Tibial nerve (tissue), 4 donors: ENCODE data around the gene ZDHHC16. TPM values are rescaled to one million over a fixed set of nuclear protein-coding genes. Genes with fewer than 3 reads are reported as not detected.
A peak's percentile ranks its signal among the peaks of the same experiment; 100 is the strongest.

Source experiments
- DNase-seq, 2 donors: peaks; one replicate each; pipeline ENCODE4 v3.0.0-alpha.2; 2019; ENCODE audit warnings: low spot score in 2 of 2
- H3K27ac ChIP-seq, 4 donors: fragments of 200-600 bp; sonication (generic) in 3 of 4; one replicate each; pipeline ENCODE4 v1.5.1; 2017 to 2019; ENCODE audit warnings: mild to moderate bottlenecking in 1 of 4
- H3K27me3 ChIP-seq, 2 donors: fragments of 200-600 bp; sonication (generic) in 1 of 2; one replicate each; pipeline versions ENCODE4 v1.5.1 to v1.6.0; 2017 to 2019
- H3K36me3 ChIP-seq, 3 donors: fragments of 200-600 bp; sonication (generic); one replicate each; pipeline ENCODE4 v1.5.1; 2018 to 2019
- H3K4me1 ChIP-seq, 4 donors: fragments of 200-600 bp; sonication (generic) in 3 of 4; one replicate each; pipeline ENCODE4 v1.5.1; 2017 to 2019
- H3K4me3 ChIP-seq, 4 donors: fragments of 200-600 bp; sonication (generic) in 3 of 4; one replicate each; pipeline ENCODE4 v1.5.1; 2017 to 2019; ENCODE audit warnings: mild to moderate bottlenecking in 1 of 4, moderate library complexity in 1 of 4
- H3K9me3 ChIP-seq, 4 donors: fragments of 200-600 bp; sonication (generic) in 3 of 4; one replicate each; pipeline ENCODE4 v1.5.1; 2017 to 2019
- EP300 ChIP-seq, 2 donors: sonication (generic); formaldehyde crosslinking; IDR thresholded peaks; one replicate each; pipeline ENCODE4 v1.6.1; 2017; ENCODE audit warnings: antibody characterized with exemption in 2 of 2, mild to moderate bottlenecking in 1 of 2
- POLR2A ChIP-seq, 2 donors: fragments of 450-650 bp; IDR thresholded peaks; one replicate each; pipeline ENCODE4 v1.6.1; 2017; ENCODE audit warnings: antibody characterized with exemption in 2 of 2, mild to moderate bottlenecking in 2 of 2, moderate library complexity in 2 of 2
- WGBS, 2 donors: methylation state at CpG; one replicate each; pipeline ENCODE4 v1.1.5; 2018; 5-methylcytosine and 5-hydroxymethylcytosine counted together
- total RNA-seq, 4 donors: library from RNA; depleted of rRNA; stranded (reverse); fragments of >200 nt; gene quantifications; one replicate each; pipeline ENCODE4 v1.1.0, GENCODE V29; 2016
- TF ChIP-seq, protein P1 (sequence below), 5 experiments: fragments of 200-600 bp in 3 of 5; fragments of 450-650 bp in 2 of 5; sonication (generic) in 3 of 5; IDR thresholded peaks; one replicate each; pipeline ENCODE4 v1.5.1; 2016 to 2019; ENCODE audit warnings: antibody characterized with exemption in 5 of 5, mild to moderate bottlenecking in 3 of 5, moderate library complexity in 2 of 5

ZDHHC16 gene
- total RNA-seq, 4 donors from 2014 or later: 26.4 to 50.4 (median 36.0) TPM

DNA sequence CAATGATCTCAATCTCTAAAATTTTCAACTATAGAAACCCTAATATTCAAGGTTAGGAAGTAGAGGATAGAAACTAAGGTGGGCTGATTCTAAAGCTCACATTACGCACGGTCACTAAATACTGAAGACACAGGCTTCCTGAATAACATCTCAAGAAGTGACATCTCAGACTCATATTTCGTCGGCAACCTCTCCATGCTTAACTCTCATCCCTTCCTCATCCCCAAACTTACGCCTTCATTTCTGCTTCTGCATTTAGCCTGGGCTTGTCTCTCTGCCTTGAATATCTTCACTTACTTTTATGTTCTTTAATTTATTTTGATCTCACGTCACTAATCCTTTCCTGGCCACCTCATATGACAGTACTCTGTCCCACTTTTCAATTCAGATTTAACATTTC is 10.8 kb upstream of the ZDHHC16 start:
- Histone ChIP-seq H3K27me3 (no peaks in the 10 kb centered on the region), H3K27ac (no peak overlapping the region), H3K4me1 (no peaks in the 10 kb centered on the region), H3K9me3 (no peaks in the 10 kb centered on the region), H3K36me3 (peaks cover 0 to 91% (median 19%) of the 10 kb centered on the region in 3 donors), H3K4me3 (no peak overlapping the region)
- 93 to 96% methylated on average over 6 of the region's 6 CpGs for WGBS, 2 donors
- DNase-seq: no peak
- TF ChIP-seq POLR2A (IDR thresholded peaks at IDR 0.05) (no peak), EP300 (IDR thresholded peaks at IDR 0.05) (no peak)
- TF ChIP-seq, protein P1, sequence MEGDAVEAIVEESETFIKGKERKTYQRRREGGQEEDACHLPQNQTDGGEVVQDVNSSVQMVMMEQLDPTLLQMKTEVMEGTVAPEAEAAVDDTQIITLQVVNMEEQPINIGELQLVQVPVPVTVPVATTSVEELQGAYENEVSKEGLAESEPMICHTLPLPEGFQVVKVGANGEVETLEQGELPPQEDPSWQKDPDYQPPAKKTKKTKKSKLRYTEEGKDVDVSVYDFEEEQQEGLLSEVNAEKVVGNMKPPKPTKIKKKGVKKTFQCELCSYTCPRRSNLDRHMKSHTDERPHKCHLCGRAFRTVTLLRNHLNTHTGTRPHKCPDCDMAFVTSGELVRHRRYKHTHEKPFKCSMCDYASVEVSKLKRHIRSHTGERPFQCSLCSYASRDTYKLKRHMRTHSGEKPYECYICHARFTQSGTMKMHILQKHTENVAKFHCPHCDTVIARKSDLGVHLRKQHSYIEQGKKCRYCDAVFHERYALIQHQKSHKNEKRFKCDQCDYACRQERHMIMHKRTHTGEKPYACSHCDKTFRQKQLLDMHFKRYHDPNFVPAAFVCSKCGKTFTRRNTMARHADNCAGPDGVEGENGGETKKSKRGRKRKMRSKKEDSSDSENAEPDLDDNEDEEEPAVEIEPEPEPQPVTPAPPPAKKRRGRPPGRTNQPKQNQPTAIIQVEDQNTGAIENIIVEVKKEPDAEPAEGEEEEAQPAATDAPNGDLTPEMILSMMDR (IDR thresholded peaks at IDR 0.05): no peak

- Histone ChIP-seq H3K9me3 (no peaks in the 10 kb centered on the region), H3K4me1 (peaks cover 0 to 25% (median 12%) of the 10 kb centered on the region in 4 donors), H3K27me3 (no peaks in the 10 kb centered on the region), H3K4me3 (no peak overlapping the region), H3K36me3 (peaks cover 0 to 49% (median 0%) of the 10 kb centered on the region in 3 donors), H3K27ac (no peak overlapping the region)
- DNase-seq: no peak
- WGBS, 2 donors: 87 to 94% methylated on average over 1 of the region's 1 CpG
- TF ChIP-seq, protein P1 (IDR thresholded peaks at IDR 0.05): no peak
- no peak for TF ChIP-seq POLR2A (IDR thresholded peaks at IDR 0.05)
- no peak for TF ChIP-seq EP300 (IDR thresholded peaks at IDR 0.05)
Observed at GRCh38 chr10:97442277-97442676, 3.7 kb upstream of the ZDHHC16 start.

DNA sequence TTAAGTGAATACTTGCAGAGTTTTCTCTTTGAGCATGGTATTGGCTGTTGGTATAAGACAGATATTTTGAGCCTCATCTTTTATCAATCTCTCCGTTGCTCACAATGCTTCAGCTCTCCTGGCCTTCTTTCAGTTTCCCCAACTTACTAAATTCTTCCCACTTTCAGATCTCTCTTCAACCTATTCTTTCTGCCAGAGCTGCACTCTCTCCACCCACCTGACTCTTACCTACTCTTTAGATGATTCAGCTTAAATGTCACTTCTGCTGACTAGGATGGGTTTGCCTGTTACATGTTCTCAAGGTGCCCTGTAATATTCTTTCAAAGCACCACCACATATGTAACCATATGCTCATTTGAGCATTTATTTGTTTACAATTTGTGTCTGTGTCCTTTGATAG is 1.8 kb upstream of the ZDHHC16 start:
- Histone ChIP-seq H3K4me1 (peaks cover 0 to 45% (median 21%) of the 10 kb centered on the region in 4 donors), H3K36me3 (peaks cover 0 to 30% (median 0%) of the 10 kb centered on the region in 3 donors), H3K9me3 (no peaks in the 10 kb centered on the region), H3K4me3 (no peak overlapping the region), H3K27ac (no peak overlapping the region), H3K27me3 (no peaks in the 10 kb centered on the region)
- DNase-seq: no peak
- whole genome bisulfite sequencing, 2 donors: 93 to 95% methylated on average over 1 of the region's 1 CpG
- TF ChIP-seq POLR2A (IDR thresholded peaks at IDR 0.05) (no peak), EP300 (IDR thresholded peaks at IDR 0.05) (no peak)
- TF ChIP-seq, protein P1 (IDR thresholded peaks at IDR 0.05): no peak

DNA sequence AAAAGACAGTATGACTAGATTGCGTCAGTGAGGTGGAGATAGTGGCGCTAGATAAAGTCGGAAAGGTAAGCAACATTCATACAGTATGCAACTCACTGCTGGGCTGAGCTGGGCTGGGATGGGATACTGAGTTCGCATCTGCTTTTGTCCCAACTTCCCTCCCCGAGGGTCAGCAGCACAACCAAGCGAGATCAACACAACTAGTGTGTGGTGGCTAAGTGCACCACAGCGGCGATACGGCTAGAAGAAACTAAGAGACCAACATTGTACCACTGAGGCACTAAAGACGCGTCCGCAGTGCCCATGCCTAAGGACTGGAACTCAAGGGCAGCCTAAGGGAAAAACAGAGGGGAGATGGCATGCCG is 636 bp upstream of the ZDHHC16 start:
- peak overlapping the region in 2 of 4 donors; percentile 32 to 76 for H3K27ac ChIP-seq
- no peaks in the 10 kb centered on the region for H3K27me3 ChIP-seq
- no peaks in the 10 kb centered on the region for H3K9me3 ChIP-seq
- no peak for TF ChIP-seq EP300 (IDR thresholded peaks at IDR 0.05)
- TF ChIP-seq, protein P1 (IDR thresholded peaks at IDR 0.05): no peak
- no peak for TF ChIP-seq POLR2A (IDR thresholded peaks at IDR 0.05)
- H3K4me3 ChIP-seq: peak overlapping the region; percentile 83 to 94 (median 90)
- H3K4me1 ChIP-seq: peaks cover 0 to 52% (median 21%) of the 10 kb centered on the region in 4 donors
- WGBS, 2 donors: 1 to 2% methylated on average over 13 of the region's 13 CpGs
- H3K36me3 ChIP-seq: peaks cover 0 to 19% (median 0%) of the 10 kb centered on the region in 3 donors
- no peak for DNase-seq

DNA sequence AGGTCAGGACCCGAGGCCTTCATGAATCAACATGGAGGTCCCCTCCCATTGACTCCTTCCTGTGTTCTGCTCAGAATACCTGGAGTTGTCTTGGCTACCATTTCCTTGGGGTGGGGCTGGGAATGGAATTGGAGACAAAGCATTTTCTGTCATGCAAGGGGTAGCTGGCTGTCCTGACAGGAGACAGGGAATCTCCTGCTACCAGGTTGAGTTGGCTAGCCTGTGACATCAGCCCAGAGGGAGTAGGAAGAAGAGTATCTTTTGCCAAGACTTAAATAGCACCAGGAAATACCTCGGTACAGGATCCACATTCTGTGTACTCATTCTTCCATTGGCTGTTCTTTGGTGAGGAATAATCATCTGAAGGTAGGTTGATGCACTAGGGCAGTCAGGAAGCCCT is 4.9 kb downstream of the ZDHHC16 start:
- H3K4me3 ChIP-seq: no peak overlapping the region
- TF ChIP-seq, protein P1 (IDR thresholded peaks at IDR 0.05): no peak
- TF ChIP-seq POLR2A (IDR thresholded peaks at IDR 0.05) (no peak), EP300 (IDR thresholded peaks at IDR 0.05) (no peak)
- H3K36me3 ChIP-seq: peaks cover 0 to 44% (median 0%) of the 10 kb centered on the region in 3 donors
- peaks cover 0 to 77% (median 17%) of the 10 kb centered on the region in 4 donors for H3K4me1 ChIP-seq
- H3K27me3 ChIP-seq: no peaks in the 10 kb centered on the region
- no peaks in the 10 kb centered on the region for H3K9me3 ChIP-seq
- DNase-seq: no peak
- 54 to 83% methylated on average over 2 of the region's 2 CpGs for WGBS, 2 donors
- H3K27ac ChIP-seq: no peak overlapping the region
